HG03439 (cell line): ENCODE results near the gene HMGCS1.
"Not testable (repeated sequence)": the region's sequence is repeated elsewhere in the genome, so short reads cannot be mapped to it uniquely, and the experiment has no call there.

Experiments used
- ATAC-seq: cut with Tn5 transposase; IDR thresholded peaks from one replicate; pipeline ENCODE4 v1.9.1; 2021; ENCODE audit warnings: mild to moderate bottlenecking, moderate library complexity; ENCODE audit not compliant: unreplicated experiment

Gene HMGCS1

GRCh38 chr5:43313035-43313853 is at the start of gene HMGCS1:
HMGCS1 (minus strand) TSS chr5:43313412; CDS start chr5:43298965, 14,447 bp downstream.
- peak; percentile 95 for ATAC-seq

DNA sequence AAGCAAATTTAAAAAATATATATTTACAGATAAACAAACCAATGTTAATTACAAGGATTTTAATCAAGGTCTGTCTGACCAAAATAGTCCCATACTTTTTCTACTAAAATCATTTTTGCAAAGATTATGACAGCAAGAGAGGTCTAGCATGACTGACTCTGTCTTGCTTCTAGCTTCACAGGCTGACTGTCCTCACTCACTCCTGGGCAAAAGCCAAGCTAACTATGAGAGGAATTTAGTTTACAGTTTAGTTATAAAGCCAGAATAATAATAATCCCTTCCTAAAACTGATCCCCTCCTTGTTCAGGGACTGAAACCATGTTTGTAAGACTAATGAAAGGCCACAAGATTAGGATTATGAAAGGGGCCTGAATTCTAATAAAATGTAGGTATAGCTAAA is 45.5 kb upstream of the HMGCS1 start:
- ATAC-seq: no peak

DNA sequence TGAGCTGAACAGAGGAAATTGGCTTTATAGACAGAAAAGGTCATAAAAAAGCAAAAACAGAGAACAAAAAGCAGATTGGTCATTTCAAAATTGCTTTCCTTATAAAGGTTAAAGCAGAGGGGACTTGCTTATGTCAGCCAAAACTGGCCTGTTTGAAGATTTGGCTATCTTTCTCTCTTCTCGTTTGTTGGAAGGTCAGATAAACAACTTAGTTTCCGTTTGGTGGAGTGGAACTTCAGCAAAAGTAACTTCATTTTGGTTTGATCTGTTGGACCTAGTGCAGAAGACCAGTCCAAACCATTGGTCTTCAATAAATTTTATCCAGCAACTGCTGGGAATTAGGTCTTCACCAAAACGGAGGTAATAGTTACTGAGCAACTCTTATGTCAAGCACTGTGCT is 45.1 kb upstream of the HMGCS1 start:
- ATAC-seq: no peak

- ATAC-seq: no peak
Measured at GRCh38 chr5:43357878-43358281, 44.7 kb upstream of the HMGCS1 start.

GRCh38 chr5:43357067-43357466 is 43.9 kb upstream of the HMGCS1 start:
- ATAC-seq: no peak

DNA sequence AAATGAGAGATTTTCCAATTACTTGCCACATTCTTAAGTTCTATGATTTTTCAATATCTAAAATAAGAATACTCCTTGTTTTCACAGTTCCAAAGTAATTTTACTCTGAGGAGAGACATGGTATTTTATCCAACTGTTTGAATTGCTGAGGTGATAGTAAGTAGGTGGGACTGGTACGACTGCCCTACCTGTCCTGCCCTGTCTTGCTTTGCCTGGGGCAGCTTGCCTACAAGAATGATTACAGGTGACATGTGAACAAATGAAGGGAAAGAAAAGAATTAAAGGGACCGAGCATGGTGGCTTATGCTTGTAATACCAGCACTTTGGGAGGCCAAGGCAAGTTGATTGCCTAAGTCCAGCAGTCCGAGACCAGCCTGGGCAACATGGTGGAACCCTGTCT is 41.6 kb upstream of the HMGCS1 start:
- no peak for ATAC-seq

- ATAC-seq: no peak
Measured at GRCh38 chr5:43353668-43354067, 40.5 kb upstream of the HMGCS1 start.

DNA sequence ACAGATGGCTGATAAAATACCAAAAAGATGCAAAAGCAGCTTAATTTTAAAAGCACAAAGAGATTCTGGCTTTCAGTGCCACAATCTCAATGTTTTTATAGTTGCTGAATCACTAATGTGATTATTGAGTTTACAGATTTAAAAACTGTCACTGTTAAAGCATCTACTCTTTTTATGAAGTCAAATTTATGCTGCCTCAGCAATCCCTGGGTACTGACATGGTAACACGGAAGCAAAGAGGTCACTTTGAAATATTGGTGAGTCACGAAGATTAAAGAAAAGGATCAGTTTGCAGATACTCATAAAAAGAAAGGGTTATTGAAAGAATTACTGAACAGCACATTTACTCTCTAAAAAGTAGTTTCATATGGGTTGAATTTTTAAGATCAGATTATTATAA is 39.7 kb upstream of the HMGCS1 start:
- no peak for ATAC-seq

- ATAC-seq: no peak
Measured at GRCh38 chr5:43352131-43352530, 38.9 kb upstream of the HMGCS1 start.

DNA sequence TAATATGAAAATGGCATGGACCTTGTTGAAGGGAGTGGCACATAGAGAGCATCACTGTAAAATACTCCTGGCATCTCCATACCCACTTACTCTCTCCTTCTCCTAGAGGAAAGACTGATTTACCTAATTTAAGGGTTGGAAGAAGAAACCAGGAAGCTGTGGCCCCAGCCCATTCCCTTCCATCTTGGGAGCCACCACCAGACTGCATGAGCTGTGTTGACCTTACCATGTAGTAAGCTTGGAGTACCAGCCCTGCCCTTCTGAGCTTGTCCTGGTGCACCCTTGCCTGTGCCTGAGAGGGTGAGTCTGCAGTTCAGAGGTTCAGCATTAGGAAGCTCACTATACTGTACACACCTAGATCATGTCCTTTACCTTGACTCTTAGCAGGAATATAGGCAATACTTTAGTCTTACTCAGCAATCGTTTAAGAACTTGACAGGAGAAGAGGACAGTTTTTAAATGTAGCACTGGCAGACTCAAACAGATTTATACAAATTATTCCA is 35.7 kb upstream of the HMGCS1 start:
- ATAC-seq: no peak

- ATAC-seq: no peak
Measured at GRCh38 chr5:43348207-43348606, 35.0 kb upstream of the HMGCS1 start.

GRCh38 chr5:43338862-43339261 is 25.6 kb upstream of the HMGCS1 start:
- ATAC-seq: no peak

DNA sequence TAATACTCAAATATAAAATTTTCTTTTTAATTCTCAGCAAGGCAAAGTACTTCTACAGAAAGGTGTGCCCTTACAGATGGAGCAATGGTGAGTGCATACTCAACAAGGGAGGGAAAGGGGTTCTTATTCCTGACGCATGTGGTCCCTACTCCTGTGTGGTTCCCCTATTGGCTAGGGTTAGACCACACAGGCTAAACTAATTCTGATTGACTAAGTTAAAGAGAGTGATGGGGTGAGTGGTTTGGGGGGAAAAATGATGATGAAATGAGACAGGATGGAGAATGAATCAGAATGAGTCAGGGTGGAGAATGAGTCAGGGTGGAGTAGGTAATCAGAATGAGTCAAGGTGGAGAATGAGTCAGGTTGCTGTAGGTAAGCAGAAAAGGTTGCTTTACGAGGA is 22.9 kb upstream of the HMGCS1 start:
- no peak for ATAC-seq

DNA sequence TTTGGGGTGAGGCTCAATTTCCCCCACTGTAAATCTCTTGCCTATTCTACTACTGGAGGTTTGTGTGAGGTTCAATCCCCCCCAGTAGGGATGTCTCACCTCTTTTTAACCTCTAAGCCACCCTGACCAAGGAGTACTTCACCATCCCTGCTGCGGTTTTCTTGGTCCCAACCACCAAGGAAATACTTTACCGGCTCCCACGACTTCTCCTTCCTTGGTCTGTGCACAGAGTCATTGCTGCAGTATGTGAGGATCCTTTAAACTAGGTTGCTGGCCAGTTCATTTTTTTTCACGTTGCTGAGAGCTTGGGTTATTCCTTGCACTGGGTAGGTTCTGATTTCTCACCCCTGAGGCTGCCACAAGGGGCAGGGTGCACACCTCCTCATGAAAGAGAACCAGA is 22.5 kb upstream of the HMGCS1 start:
- ATAC-seq: no peak

DNA sequence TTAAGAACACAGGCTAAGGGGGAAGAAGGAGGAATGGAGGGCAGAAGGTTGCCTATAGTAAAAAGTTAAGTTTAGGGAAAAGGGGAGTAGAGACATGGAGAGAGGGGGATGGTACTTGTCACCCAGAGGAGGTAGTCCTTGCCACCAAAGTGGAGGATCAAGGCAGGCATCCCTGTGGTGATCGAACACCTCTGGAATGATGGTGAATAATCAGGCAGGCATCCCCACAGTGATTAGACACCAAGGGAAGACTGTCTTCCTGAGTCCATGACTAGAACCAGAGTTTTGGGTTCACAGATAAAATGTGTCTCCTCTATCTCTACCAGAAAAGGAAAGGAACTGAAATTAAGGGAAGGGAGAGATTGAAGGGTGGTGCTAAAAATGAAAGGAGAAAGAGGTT is 19.2 kb upstream of the HMGCS1 start:
- no peak for ATAC-seq

DNA sequence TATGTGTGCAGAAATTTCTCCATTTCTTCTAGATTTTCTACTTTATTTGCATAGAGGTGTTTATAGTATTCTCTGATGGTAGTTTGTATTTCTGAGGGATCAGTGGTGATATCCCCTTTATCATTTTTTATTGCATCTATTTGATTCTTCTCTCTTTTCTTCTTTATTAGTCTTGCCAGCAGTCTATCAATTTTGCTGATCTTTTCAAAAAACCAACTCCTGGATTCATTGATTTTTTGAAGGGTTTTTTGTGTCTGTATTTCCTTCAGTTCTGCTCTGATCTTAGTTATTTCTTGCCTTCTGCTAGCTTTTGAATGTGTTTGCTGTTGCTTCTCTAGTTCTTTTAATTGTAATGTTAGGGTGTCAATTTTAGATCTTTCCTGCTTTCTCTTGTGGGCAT is 12.4 kb upstream of the HMGCS1 start:
- ATAC-seq: not testable (repeated sequence)

GRCh38 chr5:43323488-43323887 is 10.3 kb upstream of the HMGCS1 start:
- ATAC-seq: not testable (repeated sequence)

- no peak for ATAC-seq
Measured at GRCh38 chr5:43320846-43321245, 7.6 kb upstream of the HMGCS1 start.

- ATAC-seq: no peak
Measured at GRCh38 chr5:43316421-43316820, 3.2 kb upstream of the HMGCS1 start.

- ATAC-seq: no peak
Measured at GRCh38 chr5:43315682-43316081, 2.5 kb upstream of the HMGCS1 start.

GRCh38 chr5:43315263-43315662 is 2.1 kb upstream of the HMGCS1 start:
- ATAC-seq: no peak

- no peak for ATAC-seq
Measured at GRCh38 chr5:43314724-43315123, 1.5 kb upstream of the HMGCS1 start.
